ENCODE measurements around the gene AZU1.

DNA sequence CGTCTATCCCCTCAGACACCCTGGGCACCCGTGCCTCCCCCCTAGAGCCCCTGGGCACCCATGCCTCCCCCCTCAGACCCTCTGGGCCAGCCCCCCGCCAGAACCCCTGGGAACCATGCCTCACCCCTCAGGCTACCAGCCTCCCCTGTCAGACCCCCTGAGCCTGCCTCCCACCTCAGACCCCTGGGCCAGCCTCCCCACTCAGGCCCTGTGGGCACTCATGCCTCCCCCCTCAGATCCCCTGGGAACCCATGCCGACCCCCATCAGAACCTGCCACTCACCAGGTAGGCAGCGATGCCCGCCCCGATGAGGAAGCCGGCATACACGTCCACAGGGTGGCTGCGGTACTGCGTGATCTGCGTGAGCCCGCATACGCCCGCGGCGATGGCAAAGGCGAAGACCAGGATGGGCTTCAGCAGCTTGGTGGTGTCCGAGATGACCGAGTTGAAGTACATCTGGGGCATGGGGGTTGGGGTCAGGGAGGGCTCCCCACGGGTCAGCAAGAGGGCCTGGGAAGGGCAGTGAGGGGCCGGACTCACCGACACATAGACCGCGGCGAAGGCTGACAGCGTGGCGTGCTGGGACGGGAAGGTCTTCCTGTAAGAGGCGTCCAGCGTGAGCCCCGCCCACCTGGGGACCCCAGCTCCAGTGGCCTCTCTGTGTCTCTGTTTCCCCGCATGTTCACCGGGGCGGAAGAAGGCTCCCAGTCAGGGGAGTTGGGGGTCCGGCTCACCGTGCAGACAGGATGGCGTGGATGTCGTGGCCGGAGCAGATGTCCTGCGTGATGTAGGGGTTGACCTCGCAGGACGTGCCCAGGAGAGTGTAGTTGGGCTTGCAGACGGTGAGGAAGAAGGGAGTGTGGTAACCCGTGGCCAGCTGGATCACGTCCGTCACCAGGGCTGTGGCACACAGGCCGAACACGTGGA lies 13.2 kb upstream of the AZU1 start:
- TF ChIP-seq POLR2A (IDR thresholded peaks at IDR 0.05; ENCODE audit: low read length) = no peak
- TF ChIP-seq CTCF (IDR thresholded peaks at IDR 0.05) = no peak
- no peak for TF ChIP-seq MAX (IDR thresholded peaks at IDR 0.05)
- TF ChIP-seq RAD21 (conservative IDR thresholded peaks at IDR 0.05 in 1 of 2, IDR thresholded peaks at IDR 0.05 in 1 of 2) = no peak
- no peak for TF ChIP-seq EP300 (IDR thresholded peaks at IDR 0.05)
- TF ChIP-seq, protein P1, sequence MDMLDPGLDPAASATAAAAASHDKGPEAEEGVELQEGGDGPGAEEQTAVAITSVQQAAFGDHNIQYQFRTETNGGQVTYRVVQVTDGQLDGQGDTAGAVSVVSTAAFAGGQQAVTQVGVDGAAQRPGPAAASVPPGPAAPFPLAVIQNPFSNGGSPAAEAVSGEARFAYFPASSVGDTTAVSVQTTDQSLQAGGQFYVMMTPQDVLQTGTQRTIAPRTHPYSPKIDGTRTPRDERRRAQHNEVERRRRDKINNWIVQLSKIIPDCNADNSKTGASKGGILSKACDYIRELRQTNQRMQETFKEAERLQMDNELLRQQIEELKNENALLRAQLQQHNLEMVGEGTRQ (IDR thresholded peaks at IDR 0.05) = no peak
- TF ChIP-seq SMC3 (IDR thresholded peaks at IDR 0.05) = no peak
- TF ChIP-seq ELK1 (IDR thresholded peaks at IDR 0.05; ENCODE audit: low read depth, low read length) = no peak
- no peak for TF ChIP-seq RCOR1 (IDR thresholded peaks at IDR 0.05; ENCODE audit: low read depth, low read length)
- no peak for TF ChIP-seq MYC (IDR thresholded peaks at IDR 0.05; ENCODE audit: borderline replicate concordance, low read length)
- TF ChIP-seq CEBPB (IDR thresholded peaks at IDR 0.05) = no peak
- no peak for TF ChIP-seq JUNB (IDR thresholded peaks at IDR 0.05)
- no peak for TF ChIP-seq REST (IDR thresholded peaks at IDR 0.05)
- no peak for TF ChIP-seq JUN (IDR thresholded peaks at IDR 0.05)
